ELR (cell line): Measurements from ENCODE around the gene QPRT.
"Not testable (repeated sequence)": the region's sequence is repeated elsewhere in the genome, so short reads cannot be mapped to it uniquely, and the experiment has no call there.

Experiments
- DNase-seq: peaks from one replicate; pipeline ENCODE4 v3.0.0-alpha.2; 2015; ENCODE audit warnings: low read depth

QPRT gene

GRCh38 chr16:29720703-29721102 is 41.7 kb downstream of the QPRT start:
- no peak for DNase-seq

GRCh38 chr16:29721167-29721879 is 42.3 kb downstream of the QPRT start:
- DNase-seq, result peak; percentile 72

DNA sequence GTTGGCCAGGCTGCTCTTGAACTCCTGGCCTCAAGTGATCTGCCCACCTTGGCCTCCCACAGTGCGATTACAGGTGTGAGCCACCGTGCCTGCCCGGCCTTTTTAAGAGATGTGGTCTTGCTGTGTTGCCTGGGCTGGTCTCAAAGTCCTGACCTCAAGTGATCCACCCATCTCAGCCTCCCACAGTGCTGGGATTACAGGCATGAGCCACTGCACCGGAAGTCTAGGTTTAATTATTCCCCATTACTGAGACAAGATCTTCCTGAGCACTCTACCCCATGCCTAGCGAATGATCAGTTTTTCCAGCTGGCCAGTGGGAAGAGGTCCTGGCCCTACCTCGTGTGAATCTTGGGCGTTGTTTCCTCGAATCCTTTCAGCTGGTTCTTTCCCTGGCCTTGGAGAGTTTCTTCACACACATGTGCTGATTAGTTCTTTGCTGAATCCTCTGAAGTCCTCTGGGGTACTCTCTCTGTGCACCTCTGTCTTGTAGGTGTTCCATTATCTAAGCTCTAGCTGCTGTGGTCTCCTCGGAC is 47.9 kb downstream of the QPRT start:
- no peak for DNase-seq

DNA sequence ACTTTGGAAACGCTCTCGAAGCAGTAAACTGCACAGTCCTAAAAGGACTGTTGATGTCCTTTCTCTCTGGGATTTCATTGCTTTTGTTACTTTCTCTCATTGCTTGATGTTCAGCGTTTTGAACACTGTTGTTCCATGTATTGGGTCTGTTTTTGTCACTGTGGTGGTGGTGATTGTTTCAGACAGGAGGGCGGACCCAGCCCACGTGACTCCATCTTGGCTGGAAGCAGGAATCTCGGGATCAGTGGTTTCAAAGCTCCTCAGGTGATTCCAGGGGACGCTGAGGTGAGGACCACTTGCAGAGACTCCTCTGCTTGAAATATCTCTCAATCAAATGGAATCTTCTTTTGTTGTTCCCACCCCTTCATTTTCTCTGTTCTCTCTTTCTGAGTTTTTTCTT is 48.5 kb downstream of the QPRT start:
- no peak for DNase-seq

DNA sequence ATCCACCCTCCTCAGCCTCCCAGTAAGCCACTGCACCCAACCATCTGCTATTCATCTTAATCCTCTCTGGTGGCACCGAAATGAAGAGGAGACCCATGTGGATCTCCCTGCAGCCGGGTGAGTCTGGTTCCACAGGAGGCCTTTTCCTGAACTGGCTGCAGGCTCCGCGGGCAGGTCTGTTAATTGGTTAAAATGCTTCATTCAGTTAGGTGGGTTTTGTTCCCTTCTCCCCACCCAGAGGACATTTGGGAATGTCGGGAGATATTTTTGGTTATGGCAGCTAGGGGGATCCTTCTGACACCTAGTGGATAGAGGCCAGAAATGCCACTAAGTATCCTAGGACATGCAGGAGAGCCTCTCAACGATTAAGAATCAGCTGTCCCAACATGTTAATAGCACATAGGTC is 50.1 kb downstream of the QPRT start:
- peak; percentile 72 for DNase-seq

DNA sequence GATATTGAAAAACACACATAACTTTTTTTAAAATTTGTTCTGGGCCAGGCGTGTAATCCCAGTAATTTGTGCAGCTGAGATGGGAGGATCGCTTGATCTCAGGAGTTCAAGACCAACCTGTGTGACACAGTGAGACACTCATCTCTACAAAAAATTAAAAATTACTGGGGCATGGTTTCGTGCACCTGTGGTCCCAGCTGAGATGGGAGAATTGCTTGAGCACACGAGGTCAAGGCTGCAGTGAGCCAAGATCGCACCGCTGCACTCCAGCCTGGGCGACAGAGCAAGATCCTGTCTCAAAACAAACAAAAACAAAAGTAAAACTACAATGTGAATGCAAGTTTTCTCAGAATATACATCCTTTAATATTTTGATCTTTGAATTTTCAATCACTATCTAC is 51.7 kb downstream of the QPRT start:
- DNase-seq, result no peak

GRCh38 chr16:29731768-29732601 is 53.0 kb downstream of the QPRT start:
- DNase-seq, result not testable (repeated sequence)

GRCh38 chr16:29734786-29735185 is 55.8 kb downstream of the QPRT start:
- peak; percentile 36 for DNase-seq

DNA sequence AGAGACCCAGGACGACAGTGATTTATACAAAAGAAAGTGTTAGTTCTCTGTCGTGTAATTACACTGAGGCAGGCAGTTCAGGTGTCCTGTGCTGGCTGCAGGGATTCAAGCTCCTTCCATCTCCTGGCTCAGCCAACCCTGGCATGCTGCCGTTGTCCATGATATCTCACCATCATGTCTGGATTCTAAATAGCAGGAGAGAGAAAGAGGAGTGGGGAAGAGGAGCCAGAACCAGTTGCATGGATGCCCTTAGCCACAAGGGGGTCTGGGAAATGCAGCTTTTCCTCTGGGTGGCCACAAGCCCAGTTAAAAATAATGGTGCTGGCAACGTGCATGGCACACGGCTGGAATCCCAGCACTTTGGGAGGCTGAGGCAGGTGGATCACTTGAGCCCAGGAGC is 57.1 kb downstream of the QPRT start:
- DNase-seq, result peak; percentile 9

DNA sequence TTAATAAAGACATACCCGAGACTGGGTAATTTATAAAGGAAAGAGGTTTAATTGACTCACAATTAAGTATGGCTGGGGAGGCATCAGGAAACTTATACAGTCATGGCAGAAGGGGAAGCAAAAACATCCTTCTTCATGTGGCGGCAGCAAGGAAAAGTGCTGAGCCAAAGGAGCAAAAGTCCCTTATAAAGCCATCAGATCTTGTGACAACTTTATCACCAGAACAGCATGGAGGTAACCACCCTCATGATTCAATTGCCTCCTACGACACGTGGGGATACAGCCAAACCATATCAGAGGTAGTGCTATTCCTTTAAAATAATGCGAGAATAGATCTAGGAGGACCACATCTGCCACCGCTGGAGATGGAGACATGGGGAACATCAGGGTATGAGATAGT is 57.8 kb downstream of the QPRT start:
- DNase-seq, result no peak

DNA sequence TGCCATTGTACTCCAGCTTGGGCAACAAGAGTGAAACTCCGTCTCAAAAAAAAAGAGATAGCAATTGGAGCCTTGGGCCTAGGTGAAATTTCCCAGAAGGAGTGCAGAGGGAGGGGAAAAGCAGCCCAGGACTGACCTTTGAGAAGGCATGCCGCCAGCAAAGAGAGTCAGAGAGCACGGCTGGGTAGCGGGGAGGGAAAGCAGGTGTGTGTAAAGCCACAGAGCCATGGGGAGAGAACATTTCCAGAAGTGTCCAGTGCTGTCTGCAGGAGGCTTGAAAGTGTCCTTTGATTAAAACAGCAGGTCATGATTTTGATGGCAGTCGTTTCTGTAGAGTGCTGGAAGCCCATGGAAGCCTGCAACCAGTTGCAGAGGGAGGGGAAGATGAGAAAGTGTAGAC is 58.7 kb downstream of the QPRT start:
- no peak for DNase-seq

DNA sequence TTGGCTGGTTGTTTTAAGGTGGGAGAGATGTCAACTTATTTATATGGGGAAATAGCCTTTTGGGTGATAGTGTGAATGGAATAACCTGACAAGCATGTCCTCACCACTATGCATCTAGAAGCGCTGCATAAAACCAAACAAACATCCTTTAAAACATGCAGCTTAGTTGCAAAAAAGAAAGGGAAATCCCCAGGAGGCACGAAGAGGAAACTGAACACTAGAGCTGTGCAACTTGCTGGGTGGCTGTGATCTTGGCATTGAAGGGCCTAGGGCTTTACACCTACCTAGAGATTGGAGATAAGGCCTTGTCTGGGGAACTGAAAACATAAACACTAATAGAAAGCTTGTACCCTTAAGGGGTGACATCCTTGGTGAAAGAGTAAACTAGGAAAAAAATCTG is 59.5 kb downstream of the QPRT start:
- no peak for DNase-seq

DNA sequence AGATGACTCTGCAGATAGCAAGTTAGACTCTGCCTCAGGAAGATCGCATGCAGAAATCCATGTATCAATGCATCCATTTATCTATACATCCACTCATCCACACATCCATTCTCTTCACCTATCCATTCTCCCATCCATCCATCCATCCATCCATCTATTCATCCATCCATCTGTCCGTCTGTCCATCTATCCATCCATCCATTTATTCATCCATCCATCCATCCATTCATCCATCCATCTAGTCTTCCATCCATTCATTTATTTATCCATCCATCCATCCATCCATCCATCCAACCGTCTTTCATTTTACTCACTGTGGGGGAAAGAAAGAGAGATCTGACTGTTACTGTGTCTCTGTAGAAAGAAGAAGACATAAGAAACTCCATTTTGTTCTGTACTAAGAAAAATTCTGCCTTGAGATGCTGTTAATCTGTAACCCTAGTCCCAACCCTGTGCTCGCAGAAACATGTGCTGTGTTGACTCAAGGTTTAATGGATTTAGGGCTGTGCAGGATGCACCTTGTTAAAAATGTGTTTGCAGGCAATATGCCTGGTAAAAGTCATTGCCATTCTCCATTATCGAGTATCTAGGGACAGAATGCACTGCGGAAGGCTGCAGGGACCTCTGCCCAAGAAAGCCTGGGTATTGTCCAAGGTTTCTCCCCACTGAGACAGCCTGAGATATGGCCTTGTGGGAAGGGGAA is 61.1 kb downstream of the QPRT start:
- DNase-seq, result not testable (repeated sequence)

GRCh38 chr16:29740630-29741015 is 61.6 kb downstream of the QPRT start:
- not testable (repeated sequence) for DNase-seq

GRCh38 chr16:29742683-29743275 is 63.8 kb downstream of the QPRT start:
- no peak for DNase-seq

GRCh38 chr16:29743475-29743826 is 64.5 kb downstream of the QPRT start:
- DNase-seq, result no peak

- no peak for DNase-seq
Observed at GRCh38 chr16:29743827-29744531, 65.0 kb downstream of the QPRT start.

- DNase-seq, result no peak
Observed at GRCh38 chr16:29744541-29745101, 65.6 kb downstream of the QPRT start.

- DNase-seq, result no peak
Observed at GRCh38 chr16:29745121-29745852, 66.3 kb downstream of the QPRT start.

GRCh38 chr16:29745853-29746345 is 66.9 kb downstream of the QPRT start, which contains the start of gene C16orf54:
Gene C16orf54, minus strand, starts transcription at chr16:29745990. Its CDS starts 1,039 bp downstream, at chr16:29744951.
- DNase-seq, result no peak
